C1 segment of cervical spinal cord (tissue), 14 donors: ENCODE results near the gene CDK13.

Experiments used
- DNase-seq, 14 donors: peaks; one replicate each; lab custom pipeline; 2025; lab: John Stamatoyannopoulos, UW

Gene CDK13

DNA sequence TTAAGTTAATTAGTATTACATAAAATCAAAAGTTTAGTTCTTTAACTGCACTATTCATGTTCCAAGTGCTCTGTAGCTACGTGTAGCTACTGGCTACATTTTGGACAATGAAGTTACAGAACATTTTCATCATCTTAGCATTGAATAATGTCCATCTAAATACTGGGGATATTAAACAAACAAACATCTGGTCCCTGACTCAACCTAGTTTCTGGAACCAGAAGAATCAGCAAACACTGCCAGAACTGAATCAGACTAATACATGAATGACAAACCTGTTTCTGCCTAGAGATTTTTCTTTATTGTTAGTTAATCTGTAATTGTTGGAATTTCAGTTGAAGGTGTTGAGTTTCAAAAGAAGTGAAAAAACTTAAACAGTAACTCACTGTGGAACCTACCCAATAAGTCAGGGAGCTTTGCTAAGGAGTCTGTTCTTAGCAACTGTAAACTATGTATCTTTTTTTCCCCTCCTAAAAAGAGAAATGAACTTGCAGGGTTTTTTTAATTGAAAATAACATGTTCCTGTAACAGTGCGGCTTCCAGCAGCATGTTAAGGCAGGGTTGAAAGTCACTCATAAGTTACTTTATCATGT lies 58.3 kb downstream of the CDK13 start:
- DNase-seq: no peak

DNA sequence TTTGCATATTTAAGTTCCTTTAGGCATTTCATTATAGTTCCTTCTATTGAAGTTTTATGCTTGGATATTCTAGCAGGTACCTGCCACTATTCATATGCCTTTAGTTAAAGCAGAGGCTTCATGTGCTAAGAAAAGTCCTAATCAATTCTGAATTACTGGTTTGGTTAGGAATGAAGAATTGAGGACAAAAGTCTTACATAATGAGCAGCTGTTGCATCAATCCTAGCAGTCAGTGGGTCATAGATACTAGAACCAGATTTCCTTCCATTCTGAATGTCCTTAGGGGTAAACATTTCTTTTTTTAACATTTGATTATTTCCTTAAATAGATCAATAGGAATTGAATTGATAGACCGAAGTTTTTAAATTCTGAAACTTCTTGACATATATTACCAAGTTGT lies 59.2 kb downstream of the CDK13 start:
- DNase-seq: no peak

DNA sequence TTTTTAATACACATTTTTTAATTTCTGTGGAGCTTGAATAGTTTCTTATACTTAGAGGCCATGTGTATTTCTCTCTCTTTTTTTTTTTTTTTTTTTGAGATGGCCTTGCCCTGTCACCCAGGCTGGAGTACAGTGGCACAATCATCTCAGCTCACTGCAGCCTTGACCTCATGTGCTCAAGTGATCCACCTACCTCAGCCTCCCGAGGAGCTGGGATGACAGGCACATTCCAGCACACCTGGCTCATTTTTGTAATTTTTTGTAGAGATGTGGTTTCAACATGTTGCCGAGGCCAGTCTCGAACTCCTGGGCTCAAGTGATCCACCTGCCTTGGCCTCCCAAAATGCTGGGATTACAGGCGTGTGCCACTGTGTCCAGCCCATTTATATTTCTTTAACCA lies 64.3 kb downstream of the CDK13 start:
- no peak for DNase-seq

DNA sequence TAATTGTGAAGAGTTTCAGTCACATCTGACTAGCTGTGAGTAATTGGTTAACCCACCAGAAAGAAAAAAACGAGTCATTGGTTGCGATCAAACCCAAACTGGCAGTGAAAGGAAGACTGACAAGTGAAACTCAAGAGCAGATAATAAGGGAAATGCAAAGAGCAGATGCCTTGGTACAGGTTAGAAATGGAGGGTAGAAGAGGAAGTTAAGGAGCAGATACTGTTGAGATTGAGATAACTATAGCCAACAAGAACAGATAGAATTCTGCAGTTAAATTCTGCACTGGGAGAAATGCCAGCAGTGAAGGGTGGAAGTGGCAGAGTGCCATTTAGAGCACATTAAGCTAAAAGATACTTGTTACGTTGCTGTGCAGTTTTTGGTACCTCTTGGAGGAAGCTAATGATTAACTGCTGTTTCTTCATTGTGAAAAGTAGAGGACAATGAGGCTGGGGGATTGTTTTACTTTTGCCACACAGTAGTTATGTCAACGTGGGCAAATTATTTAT lies 65.8 kb downstream of the CDK13 start:
- DNase-seq: peak in 3 of 14 donors; percentile 1 to 23 (median 1)

DNA sequence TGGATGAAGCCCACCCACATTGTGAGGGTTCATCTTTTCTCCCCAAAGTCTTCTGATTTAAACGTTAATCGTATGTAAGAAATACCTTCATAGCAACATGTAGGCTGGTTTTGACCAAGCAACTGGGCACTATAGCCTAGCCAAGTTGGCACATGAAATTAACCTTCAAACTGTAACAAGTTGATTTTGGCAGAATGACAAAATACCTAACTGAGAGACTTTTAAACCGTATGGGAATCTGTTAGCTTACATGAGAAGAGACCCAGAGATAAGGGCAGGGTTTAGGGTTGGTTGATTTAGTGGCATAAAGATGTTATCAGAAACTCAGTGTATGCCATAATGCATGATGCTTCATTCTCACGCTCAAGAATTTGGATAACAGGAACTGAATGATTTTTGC lies 69.5 kb downstream of the CDK13 start:
- no peak for DNase-seq

DNA sequence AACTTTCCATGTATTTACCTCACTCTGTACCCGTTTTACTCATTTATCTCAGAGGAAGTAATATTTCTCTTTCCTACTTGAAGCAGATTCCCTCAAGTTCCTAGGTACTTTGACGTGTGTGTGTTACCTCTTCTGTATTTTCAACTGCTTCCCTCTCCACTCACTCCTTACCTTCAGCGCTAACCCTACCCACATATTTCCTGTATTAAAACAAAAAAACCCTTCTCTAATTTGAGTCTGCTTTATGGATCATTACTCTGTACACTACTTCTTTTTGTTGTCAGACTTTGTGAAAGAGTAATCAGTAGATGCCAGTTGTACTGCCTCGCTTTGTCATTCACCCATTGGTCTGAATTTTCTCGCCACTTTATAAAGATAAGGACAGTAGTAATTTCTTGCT lies 74.0 kb downstream of the CDK13 start:
- no peak for DNase-seq

DNA sequence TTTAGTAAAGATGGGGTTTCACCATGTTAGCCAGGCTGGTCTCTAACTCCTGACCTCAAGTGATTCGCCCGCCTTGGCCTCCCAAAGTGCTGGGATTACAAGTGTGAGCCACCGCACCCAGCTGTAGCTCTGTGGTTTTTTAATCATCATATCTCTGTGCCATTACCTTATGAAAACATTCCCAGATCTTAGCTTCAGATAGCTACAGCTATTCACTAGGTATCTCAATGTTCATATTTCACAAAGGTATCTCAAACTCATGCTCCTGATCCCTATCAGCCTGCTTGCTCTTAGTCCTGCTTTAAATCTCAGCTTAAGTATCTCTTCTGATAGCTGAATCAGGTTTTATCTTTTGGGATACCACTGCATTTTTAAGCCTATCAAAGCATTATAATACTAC lies 74.8 kb downstream of the CDK13 start:
- DNase-seq: no peak

DNA sequence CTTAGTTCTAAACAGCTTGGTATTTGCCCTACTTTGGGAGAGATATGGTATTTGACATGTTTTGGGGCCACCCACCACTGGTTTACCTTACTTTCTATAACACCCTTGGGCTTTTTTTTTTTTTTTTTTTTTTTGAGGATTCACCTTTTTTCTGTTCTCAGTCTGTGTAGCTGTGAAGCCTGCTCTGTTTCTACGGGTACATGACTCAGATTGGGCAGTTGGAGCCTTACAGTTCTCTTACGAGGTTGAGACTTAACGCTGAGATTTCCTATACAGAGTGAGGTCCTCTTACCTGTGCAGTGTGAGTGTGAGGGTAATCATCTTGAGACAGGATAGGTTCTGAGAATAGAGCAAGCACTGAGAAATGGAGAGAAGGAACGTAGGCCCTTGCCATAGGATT lies 77.5 kb downstream of the CDK13 start:
- no peak for DNase-seq

DNA sequence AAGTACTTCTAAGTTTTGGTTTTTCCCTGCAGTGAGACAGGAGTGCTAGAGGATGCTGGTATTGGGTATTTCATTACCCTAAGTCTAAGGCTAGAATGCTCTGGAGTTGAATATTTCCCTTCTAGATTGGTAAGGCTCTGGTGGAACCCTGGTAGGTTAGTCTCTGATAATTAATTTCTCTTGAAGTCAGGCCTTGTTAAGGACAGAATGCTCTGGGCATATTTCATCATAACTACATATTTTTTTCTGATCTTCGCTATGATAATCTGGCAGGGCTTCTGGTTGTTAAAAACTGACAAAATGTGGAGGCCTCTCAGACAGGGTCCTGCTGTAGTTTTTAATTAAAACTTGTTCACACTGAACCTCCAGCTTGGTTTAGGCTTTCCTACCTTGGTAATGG lies 83.8 kb downstream of the CDK13 start:
- no peak for DNase-seq

DNA sequence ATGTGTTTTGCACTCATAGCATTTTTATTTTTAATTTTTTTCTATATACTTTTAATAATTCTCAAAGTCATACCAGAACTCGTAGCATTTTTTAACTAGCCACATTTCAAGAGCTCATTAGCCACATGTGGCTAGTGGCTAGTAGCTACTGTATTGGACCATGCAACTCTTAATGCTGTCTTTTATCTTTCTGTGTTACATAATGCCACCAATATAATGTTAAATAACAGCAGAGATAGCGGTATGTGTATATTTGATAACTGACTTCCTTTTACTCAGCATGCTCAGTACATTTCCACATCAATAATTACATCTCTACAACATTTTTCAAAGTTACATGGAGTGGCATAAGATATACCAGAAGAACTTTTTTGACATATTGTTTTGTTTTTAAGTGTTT lies 91.4 kb downstream of the CDK13 start:
- no peak for DNase-seq

DNA sequence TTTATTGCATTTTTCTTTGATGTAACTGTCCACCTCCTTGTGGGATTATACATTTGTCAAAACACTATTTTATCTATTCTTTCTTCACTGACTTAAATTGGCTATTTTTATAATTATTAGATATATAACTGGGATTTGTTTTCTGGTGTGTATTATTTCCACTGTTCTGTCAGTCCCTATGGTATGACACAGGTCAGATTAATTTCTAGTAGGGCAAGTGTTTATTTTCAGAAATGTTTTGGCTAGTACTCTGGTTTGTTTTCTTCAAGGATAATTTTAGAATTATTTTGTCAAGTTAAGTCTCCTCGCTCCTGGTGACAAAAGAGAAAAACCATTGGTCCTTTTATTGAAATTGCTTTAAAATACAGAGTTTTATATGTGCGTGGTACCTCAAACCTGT lies 93.1 kb downstream of the CDK13 start:
- no peak for DNase-seq

DNA sequence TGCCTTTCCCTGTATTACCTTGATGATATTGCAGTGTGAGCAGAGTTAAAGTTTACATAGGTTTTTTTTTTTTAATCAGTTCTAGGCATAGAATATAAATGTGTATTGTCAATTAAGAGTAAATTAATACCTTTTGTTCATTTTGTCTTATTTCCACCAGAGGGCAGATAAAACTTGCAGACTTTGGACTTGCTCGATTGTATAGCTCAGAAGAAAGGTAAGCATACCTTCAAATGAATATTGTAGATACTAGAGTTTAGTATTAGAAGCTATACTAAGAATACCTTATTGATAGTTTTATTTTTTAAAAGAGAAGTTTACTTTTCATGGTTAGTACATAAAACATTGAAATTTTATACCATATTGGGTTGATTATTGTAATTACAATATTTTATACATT lies 97.6 kb downstream of the CDK13 start:
- DNase-seq: no peak

DNA sequence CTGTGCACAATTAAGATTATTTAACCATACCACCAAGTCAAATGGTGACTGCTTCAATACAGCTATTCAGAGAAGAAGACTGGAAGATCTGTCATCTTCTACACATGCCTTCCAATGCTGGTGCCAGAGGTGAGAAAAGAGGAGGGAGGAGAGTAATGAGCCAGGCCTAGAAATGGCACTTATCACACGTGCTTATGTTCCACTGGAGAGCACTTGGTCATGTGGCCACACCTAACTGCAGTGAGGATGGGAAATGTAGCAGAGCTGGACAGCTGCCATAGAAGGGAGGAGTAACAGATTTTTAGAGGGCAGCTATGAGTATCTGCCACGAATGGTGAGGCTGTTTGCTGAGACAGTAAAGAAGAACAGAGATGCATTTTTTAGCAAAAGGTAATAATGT lies 107.2 kb downstream of the CDK13 start:
- peak in 1 of 14 donors; percentile 9 for DNase-seq

DNA sequence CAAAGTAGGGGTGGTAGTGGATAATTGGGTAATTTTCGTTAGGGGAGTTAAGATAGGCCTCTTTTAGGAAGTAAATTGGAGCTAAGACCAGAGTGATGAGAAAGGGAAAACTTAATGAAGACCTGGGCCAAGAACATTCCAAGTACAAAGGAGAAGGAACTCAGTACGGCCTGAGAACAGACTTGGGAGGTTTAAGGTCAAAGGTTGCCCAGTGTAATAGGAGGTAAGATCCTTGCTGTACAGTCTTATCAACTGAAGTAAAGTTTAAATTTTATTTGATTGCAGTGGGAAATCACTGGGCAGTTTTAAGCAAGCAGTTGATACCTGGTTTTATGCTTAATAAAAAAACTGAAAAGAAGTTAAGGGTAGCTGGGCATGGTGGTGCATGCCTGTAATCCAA lies 108.0 kb downstream of the CDK13 start:
- no peak for DNase-seq

DNA sequence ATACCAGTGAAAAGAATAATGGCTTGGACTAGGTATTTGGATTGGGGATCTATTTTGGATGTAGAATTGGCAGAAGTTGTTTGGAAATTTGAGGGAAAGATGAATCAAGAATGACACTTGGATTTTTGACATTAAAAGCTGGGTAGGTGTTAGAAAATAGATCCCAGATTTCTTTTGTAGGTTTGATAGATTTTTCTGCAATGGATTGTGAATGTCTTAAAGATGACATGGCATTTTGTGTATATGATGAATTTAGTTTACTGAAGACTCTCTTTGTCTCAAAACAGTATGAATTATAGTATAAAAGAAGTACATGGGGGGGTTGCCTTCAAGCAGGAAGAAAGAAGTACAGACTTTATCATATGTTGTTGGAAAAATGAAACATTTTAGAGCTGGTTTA lies 108.6 kb downstream of the CDK13 start:
- no peak for DNase-seq

DNA sequence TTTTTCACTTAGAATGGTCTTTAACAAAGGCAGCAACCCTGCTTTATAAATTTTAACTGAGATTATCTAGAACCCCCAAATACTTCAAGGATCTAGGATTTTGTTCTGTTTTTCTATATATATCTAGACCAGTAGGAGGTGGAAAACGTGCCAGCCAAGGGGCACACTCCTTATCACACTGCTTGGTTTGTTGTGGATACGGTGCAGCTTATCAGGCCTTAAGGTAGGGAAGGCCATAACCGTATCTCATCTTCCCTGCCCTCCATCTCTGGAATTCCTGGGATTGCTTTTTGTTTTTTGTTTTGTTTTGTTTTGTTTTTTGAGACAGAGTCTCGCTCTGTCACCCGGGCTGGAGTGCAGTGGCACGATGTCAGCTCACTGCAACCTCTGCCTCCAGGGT lies 109.0 kb downstream of the CDK13 start:
- no peak for DNase-seq

DNA sequence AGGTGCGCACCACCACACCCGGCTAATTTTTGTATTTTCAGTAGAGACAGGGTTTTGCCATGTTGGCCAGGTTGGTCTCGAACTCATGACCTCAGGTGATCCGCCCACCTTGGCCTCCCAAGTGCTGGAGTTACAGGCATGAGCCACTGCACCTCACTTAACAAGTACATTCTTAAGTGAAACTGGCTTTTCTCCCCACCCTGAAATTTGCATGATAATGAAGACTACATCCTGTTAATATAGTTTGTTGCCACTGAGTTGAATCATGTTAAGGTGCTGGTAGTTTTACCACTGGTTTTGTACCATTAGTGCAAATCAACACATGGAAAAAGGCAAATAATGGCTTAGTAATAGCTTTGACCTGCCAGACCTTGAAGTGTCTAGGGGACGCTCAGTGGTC lies 122.2 kb downstream of the CDK13 start:
- DNase-seq: no peak

DNA sequence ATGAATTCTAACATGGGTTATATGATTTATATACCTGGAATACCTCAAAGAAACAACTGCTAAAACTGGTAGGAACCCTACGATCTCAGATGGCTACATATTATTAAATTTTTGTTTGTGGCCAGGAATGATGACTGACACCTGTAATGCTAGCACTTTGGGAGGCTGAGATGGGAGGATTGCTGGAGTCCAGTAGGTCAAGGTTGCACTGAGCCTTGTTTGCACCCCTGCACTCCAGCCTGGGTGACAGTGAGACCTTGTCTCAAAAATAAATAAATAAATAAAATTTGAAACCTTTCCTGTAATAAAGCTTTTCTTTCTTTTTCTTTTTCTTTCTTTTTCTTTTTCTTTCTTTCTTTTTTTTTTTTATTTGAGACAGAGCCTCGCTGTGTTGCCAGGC lies 123.2 kb downstream of the CDK13 start:
- DNase-seq: no peak

DNA sequence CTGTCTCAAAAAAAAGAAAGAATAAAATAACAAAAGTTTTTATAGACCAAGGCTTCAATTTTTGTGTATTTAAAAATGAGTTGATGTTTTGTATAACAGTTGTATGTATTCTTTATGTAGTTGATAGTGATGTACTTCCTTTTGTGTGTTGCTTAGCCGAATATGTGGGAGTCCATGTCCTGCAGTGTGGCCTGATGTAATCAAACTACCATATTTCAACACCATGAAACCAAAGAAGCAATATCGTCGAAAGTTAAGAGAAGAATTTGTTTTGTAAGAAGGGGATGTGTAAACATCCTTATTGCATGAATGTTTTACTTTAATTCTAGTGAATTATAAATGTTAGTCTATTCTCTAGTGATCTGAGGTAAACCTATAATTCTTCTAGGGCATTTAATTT lies 127.8 kb downstream of the CDK13 start:
- DNase-seq: no peak

DNA sequence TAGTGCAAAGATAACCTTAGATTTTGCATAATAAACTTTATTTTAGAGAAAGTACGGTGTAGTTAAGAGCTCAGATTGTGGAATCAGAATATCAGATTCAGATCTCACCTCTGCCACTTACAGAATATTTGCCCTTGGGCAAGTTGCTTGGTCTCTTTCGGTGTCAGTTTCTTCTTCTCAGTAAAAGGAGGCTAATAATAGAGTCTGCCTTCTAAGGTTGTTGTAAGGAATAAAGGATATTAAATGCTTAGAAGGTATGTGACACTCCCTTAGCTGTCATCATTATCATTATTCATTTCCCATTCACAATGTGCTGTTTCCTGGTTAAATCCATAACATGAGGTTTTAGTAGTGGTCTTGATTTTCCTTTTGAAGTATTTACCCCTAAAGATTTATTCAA lies 142.1 kb downstream of the CDK13 start:
- no peak for DNase-seq

DNA sequence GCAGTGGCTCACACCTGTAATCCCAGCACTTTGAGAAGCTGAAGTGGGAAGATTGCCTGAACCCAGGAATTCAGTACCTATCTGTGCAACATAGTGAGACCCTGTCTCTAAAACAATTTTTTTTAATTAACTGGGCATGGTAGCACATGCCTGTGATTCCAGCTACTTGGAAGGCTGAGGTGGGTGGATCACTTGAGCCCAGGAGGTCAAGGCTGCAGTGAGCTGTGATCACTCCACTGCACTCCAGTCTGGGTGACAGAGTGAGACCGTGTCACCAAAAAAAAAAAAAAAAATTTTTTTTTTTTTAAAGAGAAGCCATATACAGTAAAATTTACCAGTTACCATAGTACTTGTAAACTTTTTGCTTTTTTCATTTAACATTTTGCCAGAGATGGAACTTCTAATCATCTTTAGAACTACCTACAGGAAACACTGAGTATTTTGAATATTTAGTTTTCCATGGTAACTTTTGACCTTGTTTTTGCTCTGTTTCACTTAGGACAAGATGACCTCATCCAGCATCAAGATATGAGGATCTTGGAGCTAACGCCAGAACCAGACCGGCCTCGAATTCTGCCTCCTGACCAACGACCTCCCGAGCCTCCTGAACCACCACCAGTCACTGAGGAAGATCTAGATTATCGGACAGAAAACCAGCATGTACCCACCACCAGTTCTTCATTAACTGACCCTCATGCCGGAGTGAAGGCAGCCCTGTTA lies 143.7 kb downstream of the CDK13 start:
- DNase-seq: no peak

DNA sequence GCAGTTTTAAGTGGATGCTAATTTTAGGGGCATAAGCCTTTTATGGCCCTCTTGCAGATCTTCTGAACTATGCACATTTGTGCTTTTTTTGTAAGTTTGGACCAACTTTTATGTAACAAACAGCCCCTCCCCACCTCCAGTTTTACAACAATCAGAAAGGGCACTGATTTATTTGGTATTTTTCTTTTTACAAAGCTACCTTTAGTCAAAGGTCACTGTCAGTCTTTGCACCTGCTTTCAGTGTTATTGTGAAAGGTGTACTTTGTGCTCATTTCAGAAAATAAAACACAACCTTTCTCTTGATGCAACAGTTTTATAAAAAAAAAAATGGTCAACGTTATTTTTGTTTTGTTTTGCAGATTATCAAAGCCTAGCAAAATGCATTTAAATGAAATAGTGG lies 145.2 kb downstream of the CDK13 start:
- no peak for DNase-seq

DNA sequence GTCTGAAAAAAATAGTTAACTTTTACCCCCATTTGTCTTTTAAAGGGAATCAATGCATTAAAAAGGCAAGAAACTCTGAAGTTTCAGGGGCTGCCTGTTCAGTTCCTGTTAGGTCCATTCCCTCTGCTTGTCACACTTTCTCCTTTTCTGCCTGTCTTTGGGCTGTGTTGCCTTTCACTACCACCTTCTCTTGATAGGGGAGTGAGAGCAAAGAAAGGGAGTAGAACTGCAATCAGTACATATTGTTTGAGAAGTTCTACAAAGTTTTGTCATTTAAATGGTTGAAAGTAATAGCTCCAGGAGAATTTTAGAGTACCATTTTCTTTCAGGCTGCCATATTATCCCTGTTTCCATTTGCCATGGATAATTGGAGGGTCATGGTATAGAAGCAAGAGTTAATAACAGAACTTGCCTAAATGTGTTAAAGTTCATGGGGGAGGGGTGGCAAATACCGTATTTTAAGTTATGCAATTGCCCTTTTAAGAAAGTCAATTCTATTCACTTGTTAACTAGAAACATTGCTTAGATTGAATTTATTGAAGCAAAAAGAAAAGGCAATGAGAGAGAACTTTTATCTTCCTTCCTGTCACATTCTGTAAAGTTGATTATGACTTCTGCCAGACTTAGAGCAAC lies 145.8 kb downstream of the CDK13 start:
- no peak for DNase-seq
